GM21515 (cell line): ENCODE data around the gene RNASET2.

Experiments
- ATAC-seq: cut with Tn5 transposase; IDR thresholded peaks from one replicate; pipeline ENCODE4 v1.9.1; 2021; ENCODE audit not compliant: unreplicated experiment

Gene RNASET2

GRCh38 chr6:166970091-166970490 is 13.7 kb upstream of the RNASET2 start:
- no peak for ATAC-seq

- no peak for ATAC-seq
These were observed 13.1 kb upstream of the RNASET2 start for GRCh38 chr6:166969390-166970002.

GRCh38 chr6:166966268-166966667 is 9.9 kb upstream of the RNASET2 start:
- ATAC-seq: no peak

- ATAC-seq: no peak
These were observed 4.2 kb upstream of the RNASET2 start for GRCh38 chr6:166960609-166960978.

- no peak for ATAC-seq
These were observed 3.7 kb upstream of the RNASET2 start for GRCh38 chr6:166959911-166960608.

- ATAC-seq: peak; percentile 32
These were observed 2.8 kb upstream of the RNASET2 start for GRCh38 chr6:166958926-166959861.

- no peak for ATAC-seq
These were observed 1.4 kb upstream of the RNASET2 start for GRCh38 chr6:166957805-166958076.

- peak; percentile 37 for ATAC-seq
These were observed 896 bp upstream of the RNASET2 start for GRCh38 chr6:166957087-166957804.

GRCh38 chr6:166955865-166956443 is 396 bp downstream of the RNASET2 start:
- ATAC-seq: peak; percentile 1

GRCh38 chr6:166955121-166955864 is 1.1 kb downstream of the RNASET2 start:
- no peak for ATAC-seq

- ATAC-seq: no peak
These were observed 2.1 kb downstream of the RNASET2 start for GRCh38 chr6:166954118-166954713.

GRCh38 chr6:166952567-166953486 is 3.5 kb downstream of the RNASET2 start:
- no peak for ATAC-seq

- ATAC-seq: no peak
These were observed 4.2 kb downstream of the RNASET2 start for GRCh38 chr6:166952121-166952520.

GRCh38 chr6:166951670-166952060 is 4.7 kb downstream of the RNASET2 start:
- ATAC-seq: no peak

GRCh38 chr6:166950892-166951669 is 5.3 kb downstream of the RNASET2 start:
- peak; percentile 87 for ATAC-seq

- ATAC-seq: peak; percentile 51
These were observed 5.9 kb downstream of the RNASET2 start for GRCh38 chr6:166950443-166950821.

- peak; percentile 8 for ATAC-seq
These were observed 6.6 kb downstream of the RNASET2 start for GRCh38 chr6:166949528-166950442.
